Karpas-422 (cell line): ENCODE measurements around the gene SPACA1. TPM values are rescaled to one million over a fixed set of nuclear protein-coding genes. Genes with fewer than 3 reads are reported as not detected.
A peak's percentile ranks its signal among the peaks of the same experiment; 100 is the strongest.

Source experiments
- DNase-seq: peaks from one replicate; pipeline ENCODE4 v3.0.0-alpha.2; 2015
- H2AFZ ChIP-seq: fragments of 200-600 bp; sonication (generic); 2 replicates; pipeline ENCODE4 v1.6.1; 2014; ENCODE audit warnings: antibody characterized with exemption, low read length, mixed read lengths
- H3K27ac ChIP-seq: fragments of 200-600 bp; sonication (generic); 2 replicates; pipeline ENCODE4 v1.5.1; 2014; ENCODE audit warnings: mild to moderate bottlenecking, low read length, moderate library complexity
- H3K27me3 ChIP-seq: fragments of 200-600 bp; sonication (generic); 2 replicates; pipeline ENCODE4 v1.6.1; 2014; ENCODE audit warnings: low read length, mixed read lengths
- H3K36me3 ChIP-seq: fragments of 200-600 bp; sonication (generic); 2 replicates; pipeline ENCODE4 v1.6.1; 2014; ENCODE audit warnings: low read length, mixed read lengths; ENCODE audit not compliant: insufficient read depth
- H3K4me1 ChIP-seq: fragments of 200-600 bp; sonication (generic); 2 replicates; pipeline ENCODE4 v1.6.1; 2014; ENCODE audit warnings: mild to moderate bottlenecking, low read length, mixed read lengths
- H3K4me2 ChIP-seq: fragments of 200-600 bp; sonication (generic); 2 replicates; pipeline ENCODE4 v1.6.1; 2014; ENCODE audit warnings: low read length, low read depth, mild to moderate bottlenecking; ENCODE audit not compliant: poor library complexity, severe bottlenecking
- H3K4me3 ChIP-seq: fragments of 200-600 bp; sonication (generic); 2 replicates; pipeline ENCODE4 v1.5.1; 2014; ENCODE audit warnings: mild to moderate bottlenecking, antibody characterized with exemption, low read length, mixed read lengths
- H3K79me2 ChIP-seq: fragments of 200-600 bp; sonication (generic); 2 replicates; pipeline ENCODE4 v1.6.1; 2014; ENCODE audit warnings: mild to moderate bottlenecking, low read length, mixed read lengths
- H3K9ac ChIP-seq: fragments of 200-600 bp; sonication (generic); 2 replicates; pipeline ENCODE4 v1.6.0; 2014; ENCODE audit warnings: low read length
- H3K9me2 ChIP-seq: fragments of 200-600 bp; sonication (generic), shearing (Covaris generic); replicated peaks from 2 replicates; pipeline ENCODE4 v1.6.0; 2014; ENCODE audit warnings: mild to moderate bottlenecking, low read length, moderate library complexity; ENCODE audit not compliant: insufficient read depth
- H3K9me3 ChIP-seq: fragments of 300-700, 200-600 bp; sonication (generic); 2 replicates; pipeline ENCODE4 v1.6.1; 2014; ENCODE audit warnings: low read length, mixed read lengths
- H4K20me1 ChIP-seq: fragments of 200-600 bp; sonication (generic); 2 replicates; pipeline ENCODE4 v1.6.1; 2014; ENCODE audit warnings: mild to moderate bottlenecking, antibody characterized with exemption, low read length, low read depth; ENCODE audit not compliant: insufficient read depth
- total RNA-seq: library from RNA; depleted of rRNA; stranded (reverse); fragments of >200 nt; shearing (Covaris generic); gene quantifications from 2 replicates; pipeline ENCODE4 v1.2.3, GENCODE V29; 2014; ENCODE audit warnings: low replicate concordance

Gene SPACA1
- total RNA-seq, 1 experiment from 2014 or later = not detected

DNA sequence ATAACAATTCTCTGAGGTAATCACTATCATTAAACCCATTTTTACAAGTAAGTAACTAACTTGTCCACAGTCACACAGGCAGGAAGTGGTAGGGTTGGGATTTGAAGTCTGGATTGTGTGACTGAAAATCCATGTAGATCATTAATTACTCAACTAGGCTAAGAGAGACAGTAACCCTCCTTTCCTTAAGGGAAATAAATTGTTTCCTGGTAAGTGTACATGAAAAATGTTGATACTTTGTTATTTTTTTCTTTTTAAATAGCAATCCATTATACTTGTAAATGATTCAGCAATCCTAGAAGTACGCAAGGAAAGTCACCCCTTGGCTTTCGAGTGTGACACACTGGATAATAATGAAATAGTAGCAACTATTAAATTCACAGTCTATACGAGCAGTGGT, 11.6 kb downstream of the SPACA1 start:
- no peak overlapping the region for H3K27ac ChIP-seq
- H3K27me3 ChIP-seq = no peaks in the 10 kb centered on the region
- no peak overlapping the region for H3K4me3 ChIP-seq
- H3K36me3 ChIP-seq = no peaks in the 10 kb centered on the region
- no peaks in the 10 kb centered on the region for H3K9me3 ChIP-seq
- no peak overlapping the region for H3K4me2 ChIP-seq
- H2AFZ ChIP-seq = no peak overlapping the region
- H3K79me2 ChIP-seq = no peaks in the 10 kb centered on the region
- DNase-seq = no peak
- no peaks in the 10 kb centered on the region for H3K9me2 ChIP-seq
- no peaks in the 10 kb centered on the region for H3K4me1 ChIP-seq
- H4K20me1 ChIP-seq = no peaks in the 10 kb centered on the region
- H3K9ac ChIP-seq = no peak overlapping the region

DNA sequence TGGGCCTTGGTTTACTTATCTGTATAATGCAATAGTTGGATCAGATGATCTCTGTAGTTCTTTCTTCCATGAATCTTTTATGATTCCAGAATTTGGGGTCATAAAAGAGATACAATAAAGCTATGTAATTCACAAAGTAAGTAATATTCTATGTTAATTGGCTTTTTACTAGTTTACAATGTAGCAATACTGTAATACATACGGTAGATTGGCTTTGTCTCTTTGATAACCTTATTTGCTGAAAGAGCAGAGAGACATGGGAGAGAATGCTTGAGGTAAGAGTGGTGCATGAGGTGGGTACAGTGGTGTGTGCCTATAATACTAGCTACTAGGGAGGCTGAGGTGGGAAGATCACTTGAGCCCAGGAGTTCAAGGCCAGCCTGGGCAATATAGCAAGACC, 14.7 kb downstream of the SPACA1 start:
- Histone ChIP-seq H3K27ac (no peak overlapping the region), H3K4me1 (no peaks in the 10 kb centered on the region), H3K9ac (no peak overlapping the region), H2AFZ (no peak overlapping the region), H3K79me2 (no peaks in the 10 kb centered on the region), H3K4me2 (no peak overlapping the region), H3K36me3 (no peaks in the 10 kb centered on the region), H4K20me1 (no peaks in the 10 kb centered on the region), H3K4me3 (no peak overlapping the region), H3K9me2 (no peaks in the 10 kb centered on the region), H3K9me3 (no peaks in the 10 kb centered on the region), H3K27me3 (no peaks in the 10 kb centered on the region)
- DNase-seq = no peak

DNA sequence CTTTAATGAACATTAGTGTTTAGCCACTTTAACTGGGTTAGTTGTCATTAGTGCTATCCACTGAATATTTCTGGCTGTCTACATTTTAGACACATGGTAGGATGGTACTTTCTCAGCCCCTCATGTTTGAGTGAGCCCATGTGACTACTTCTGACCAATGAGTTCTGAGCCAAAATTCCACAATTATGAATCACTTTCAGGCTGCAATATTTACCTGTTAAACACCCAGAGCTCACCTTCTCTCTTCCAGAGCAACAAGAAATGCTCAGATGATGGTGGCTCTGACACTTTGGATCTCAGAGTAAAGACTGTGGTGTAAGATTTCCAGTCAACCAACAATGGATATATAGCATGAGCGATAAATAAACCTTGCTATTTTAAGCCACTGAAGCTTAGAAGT, 24.8 kb downstream of the SPACA1 start:
- no peaks in the 10 kb centered on the region for H3K9me3 ChIP-seq
- H3K4me1 ChIP-seq = peaks cover 17% of the 10 kb centered on the region
- no peaks in the 10 kb centered on the region for H4K20me1 ChIP-seq
- H3K4me2 ChIP-seq = no peak overlapping the region
- H3K4me3 ChIP-seq = no peak overlapping the region
- H3K36me3 ChIP-seq = no peaks in the 10 kb centered on the region
- no peak overlapping the region for H3K27ac ChIP-seq
- no peaks in the 10 kb centered on the region for H3K79me2 ChIP-seq
- H3K9me2 ChIP-seq = no peaks in the 10 kb centered on the region
- H3K9ac ChIP-seq = no peak overlapping the region
- no peak for DNase-seq
- H3K27me3 ChIP-seq = no peaks in the 10 kb centered on the region; the same call in 1 of the 2 replicates
- H2AFZ ChIP-seq = no peak overlapping the region

DNA sequence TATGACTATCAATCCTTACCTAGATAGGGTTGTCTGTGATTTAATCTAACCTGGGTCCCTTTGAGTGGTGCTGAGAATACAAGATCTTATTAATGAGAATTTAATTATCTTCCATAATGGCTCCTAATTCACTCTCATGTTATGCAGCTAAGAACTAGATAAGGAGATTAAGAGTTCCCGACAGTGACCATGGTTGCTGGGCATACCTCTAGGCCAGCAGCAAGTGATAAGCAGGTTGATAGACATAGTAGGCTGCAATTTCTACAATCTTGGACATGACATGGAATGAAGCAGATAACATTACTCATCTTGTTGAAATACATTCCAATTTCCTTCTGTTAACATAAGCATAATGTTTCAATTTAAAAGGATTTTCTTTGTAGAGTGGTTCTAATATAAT, 27.1 kb downstream of the SPACA1 start:
- Histone ChIP-seq H3K4me2 (no peak overlapping the region), H3K27ac (no peak overlapping the region), H3K4me1 (peaks cover 17% of the 10 kb centered on the region), H3K9ac (no peak overlapping the region), H3K4me3 (no peak overlapping the region), H3K9me3 (no peaks in the 10 kb centered on the region), H4K20me1 (no peaks in the 10 kb centered on the region), H2AFZ (no peak overlapping the region), H3K36me3 (no peaks in the 10 kb centered on the region), H3K9me2 (no peaks in the 10 kb centered on the region), H3K27me3 (no peaks in the 10 kb centered on the region; the same call in 1 of the 2 replicates), H3K79me2 (no peaks in the 10 kb centered on the region)
- no peak for DNase-seq

DNA sequence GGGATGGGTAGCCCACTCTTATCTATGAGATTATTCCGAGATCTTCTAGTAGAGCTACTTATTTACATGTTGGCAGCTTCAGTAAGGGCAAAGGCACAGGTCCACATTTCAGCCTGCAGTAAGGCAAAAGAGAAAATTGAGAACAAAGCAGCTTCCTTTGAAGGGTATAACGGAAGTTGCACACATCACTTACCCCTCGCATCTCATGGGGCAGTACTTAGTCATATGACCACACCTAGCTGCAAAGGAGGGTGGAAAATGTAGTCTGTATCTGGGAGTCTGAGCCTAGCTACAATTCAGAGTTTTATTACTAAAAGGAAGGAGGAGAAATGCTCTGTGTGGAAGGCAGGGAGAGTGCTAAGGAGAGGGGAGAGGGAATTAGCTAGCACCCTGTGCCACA, 29.7 kb downstream of the SPACA1 start:
- Histone ChIP-seq H2AFZ (0 out of 2 replicates have a peak overlapping the region, but pooled peaks have one; percentile 53), H3K36me3 (no peaks in the 10 kb centered on the region), H3K4me1 (peaks cover 8% of the 10 kb centered on the region), H3K27me3 (no peaks in the 10 kb centered on the region; the same call in 1 of the 2 replicates), H3K9me2 (no peaks in the 10 kb centered on the region), H3K9ac (no peak overlapping the region), H4K20me1 (no peaks in the 10 kb centered on the region), H3K9me3 (no peaks in the 10 kb centered on the region), H3K79me2 (no peaks in the 10 kb centered on the region), H3K4me3 (no peak overlapping the region), H3K4me2 (peak overlapping the region; percentile 19), H3K27ac (no peak overlapping the region)
- DNase-seq = peak; percentile 46

GRCh38 chr6:88086792-88087191, 39.2 kb downstream of the SPACA1 start:
- Histone ChIP-seq H3K4me3 (no peak overlapping the region), H3K9me2 (no peaks in the 10 kb centered on the region), H3K27me3 (no peaks in the 10 kb centered on the region), H3K27ac (no peak overlapping the region), H3K9ac (no peak overlapping the region), H4K20me1 (no peaks in the 10 kb centered on the region), H3K36me3 (no peaks in the 10 kb centered on the region), H3K4me1 (no peaks in the 10 kb centered on the region), H3K4me2 (no peak overlapping the region), H2AFZ (no peak overlapping the region), H3K9me3 (no peaks in the 10 kb centered on the region), H3K79me2 (no peaks in the 10 kb centered on the region)
- no peak for DNase-seq

- H3K27me3 ChIP-seq = no peaks in the 10 kb centered on the region
- H3K9me3 ChIP-seq = no peaks in the 10 kb centered on the region
- no peak overlapping the region for H3K9ac ChIP-seq
- H3K9me2 ChIP-seq = no peaks in the 10 kb centered on the region
- H3K4me2 ChIP-seq = no peak overlapping the region
- no peaks in the 10 kb centered on the region for H3K36me3 ChIP-seq
- no peaks in the 10 kb centered on the region for H3K4me1 ChIP-seq
- no peak overlapping the region for H2AFZ ChIP-seq
- H3K79me2 ChIP-seq = no peaks in the 10 kb centered on the region
- DNase-seq = no peak
- no peak overlapping the region for H3K4me3 ChIP-seq
- no peaks in the 10 kb centered on the region for H4K20me1 ChIP-seq
- no peak overlapping the region for H3K27ac ChIP-seq
These were observed 42.1 kb downstream of the SPACA1 start for GRCh38 chr6:88089708-88090107.

DNA sequence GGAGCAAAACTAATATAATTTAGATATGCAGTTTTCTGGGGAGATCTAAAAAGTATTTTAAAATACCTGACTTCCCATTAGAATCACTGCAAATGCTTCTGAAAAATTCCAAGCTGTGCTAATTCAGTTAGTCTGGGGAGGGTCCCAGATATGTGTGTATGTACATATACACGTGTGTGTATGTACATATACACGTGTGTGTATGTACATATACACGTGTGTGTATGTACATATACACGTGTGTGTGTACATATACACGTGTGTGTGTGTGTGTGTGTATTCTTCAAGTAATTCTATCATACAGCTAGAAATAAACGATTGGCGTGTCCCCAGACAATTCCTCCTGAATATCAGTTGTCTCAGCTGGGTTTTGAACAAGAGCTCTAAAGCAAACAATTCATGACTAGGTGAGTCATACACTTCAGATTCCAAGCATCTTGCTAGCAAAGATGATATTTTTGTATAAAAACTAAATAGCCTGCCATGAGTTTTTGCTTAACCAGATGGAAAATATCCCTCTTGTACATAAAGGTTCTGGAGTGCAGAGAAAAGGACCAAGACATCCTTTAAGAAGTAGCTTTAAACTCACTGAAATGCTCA, 58.2 kb downstream of the SPACA1 start:
- Histone ChIP-seq H3K9me3 (no peaks in the 10 kb centered on the region), H4K20me1 (no peaks in the 10 kb centered on the region), H3K9ac (no peak overlapping the region), H3K36me3 (no peaks in the 10 kb centered on the region), H2AFZ (no peak overlapping the region), H3K4me2 (no peak overlapping the region), H3K9me2 (no peaks in the 10 kb centered on the region), H3K27me3 (no peaks in the 10 kb centered on the region), H3K4me3 (no peak overlapping the region), H3K4me1 (no peaks in the 10 kb centered on the region), H3K79me2 (no peaks in the 10 kb centered on the region), H3K27ac (no peak overlapping the region)
- DNase-seq = no peak
